T-cell (primary cell): ENCODE results near the gene WWC2. TPM values are rescaled to one million over a fixed set of nuclear protein-coding genes. Genes with fewer than 3 reads are reported as not detected.

ENCODE experiments used
- ATAC-seq, 4 experiments: fragments of 200-7000 bp in 3 of 4; fragments of 150-1000 bp in 1 of 4; cut with Tn5 transposase; replicated peaks in 1 of 4; 1 replicate in 3 of 4; 2 replicates in 1 of 4; pipeline ENCODE4 v1.10.0; 2021; ENCODE audit warnings: moderate library complexity in 3 of 4, mild to moderate bottlenecking in 2 of 4, moderate number of reproducible peaks in 1 of 4
- CTCF ChIA-PET, 2 donors: fragments of 300-600 bp; sonication (Branson Sonifier 250); formaldehyde crosslinking; loops; one replicate each; lab custom pipeline; 2022; ENCODE audit warnings: antibody characterized with exemption in 2 of 2; lab: Charles Lee
- POLR2A ChIA-PET, 2 donors: fragments of 300-600 bp; sonication (Branson Sonifier 250); formaldehyde crosslinking; loops; one replicate each; lab custom pipeline; 2022; ENCODE audit warnings: antibody characterized with exemption in 2 of 2; lab: Charles Lee
- DNase-seq, 35 experiments: peaks; one replicate each; pipeline versions ENCODE4 v3.0.0 to v3.0.0-alpha.2; 2013 to 2023
- H3K27ac ChIP-seq: one replicate; pipeline ENCODE4 v1.5.1; 2013; ENCODE audit warnings: low read length
- H3K27me3 ChIP-seq, 2 experiments: replicated peaks in 1 of 2; 1 replicate in 1 of 2; 2 replicates in 1 of 2; pipeline versions ENCODE4 v1.6.1 to v1.7.0; 2013; ENCODE audit warnings: low read length in 1 of 2, mixed read lengths in 1 of 2; ENCODE audit not compliant: control insufficient read depth in 2 of 2, insufficient read depth in 2 of 2; ENCODE audit errors: extremely low read depth in 1 of 2
- H3K36me3 ChIP-seq, 2 donors: 1 replicate in 1 of 2; 2 replicates in 1 of 2; pipeline versions ENCODE4 v1.6.1 to v1.7.0; 2013; ENCODE audit warnings: low read length in 1 of 2; ENCODE audit not compliant: control insufficient read depth in 2 of 2, insufficient read depth in 1 of 2; ENCODE audit errors: extremely low read depth in 1 of 2
- H3K4me1 ChIP-seq, 2 experiments: 1 replicate in 1 of 2; 2 replicates in 1 of 2; pipeline versions ENCODE4 v1.6.1 to v1.7.0; 2013; ENCODE audit warnings: low read length in 2 of 2, mixed read lengths in 1 of 2; ENCODE audit not compliant: insufficient read depth in 2 of 2, control insufficient read depth in 1 of 2; ENCODE audit errors: extremely low read depth in 1 of 2
- H3K4me3 ChIP-seq, 2 donors: 1 replicate in 1 of 2; 2 replicates in 1 of 2; pipeline versions ENCODE4 v1.5.1 to v1.7.0; 2013; ENCODE audit warnings: mild to moderate bottlenecking in 2 of 2, low read length in 1 of 2, moderate library complexity in 1 of 2; ENCODE audit not compliant: control insufficient read depth in 1 of 2; ENCODE audit errors: extremely low read depth in 1 of 2
- H3K9me3 ChIP-seq: 2 replicates; pipeline ENCODE4 v1.7.0; 2013
- H3K27ac Mint-ChIP-seq, 2 donors: one replicate each; pipeline ENCODE4 v1.8.0; 2020 to 2021; ENCODE audit warnings: mild to moderate bottlenecking in 2 of 2, mixed read lengths in 2 of 2
- H3K27me3 Mint-ChIP-seq, 2 donors: one replicate each; pipeline ENCODE4 v1.8.0; 2021 to 2022; ENCODE audit warnings: mixed read lengths in 2 of 2
- H3K36me3 Mint-ChIP-seq: one replicate; pipeline ENCODE4 v1.8.0; 2021; ENCODE audit warnings: mixed read lengths
- H3K4me1 Mint-ChIP-seq, 3 donors: one replicate each; pipeline ENCODE4 v1.8.0; 2020 to 2022; ENCODE audit warnings: mixed read lengths in 3 of 3, mild to moderate bottlenecking in 1 of 3
- H3K4me3 Mint-ChIP-seq, 3 donors: one replicate each; pipeline ENCODE4 v1.8.0; 2020 to 2022; ENCODE audit warnings: mild to moderate bottlenecking in 3 of 3, mixed read lengths in 3 of 3, moderate library complexity in 3 of 3
- H3K9me3 Mint-ChIP-seq, 3 donors: one replicate each; pipeline ENCODE4 v1.8.0; 2020 to 2022; ENCODE audit warnings: mixed read lengths in 3 of 3
- WGBS: methylation state at CpG from one replicate; pipeline ENCODE4 v1.1.5; 2013; ENCODE audit warnings: missing lambda C conversion rate; ENCODE audit not compliant: insufficient coverage; 5-methylcytosine and 5-hydroxymethylcytosine counted together
- total RNA-seq, 35 experiments: library from RNA in 6 of 35; stranded (reverse) in 6 of 35; fragments of 120-200 nt in 1 of 35; gene quantifications; one replicate each; pipeline versions ENCODE4 v1.2.1 to v1.2.4 and lab custom pipeline; 2013 to 2026

The WWC2 gene
- total RNA-seq, 5 donors from 2014 or later (not counting 1 experiment from before 2014, with no cell fraction given) = 5.0 to 9.1 (median 7.3) TPM

- POLR2A ChIA-PET = no interaction called here
- no peaks in the 10 kb centered on the region for H3K36me3 ChIP-seq
- no peak for DNase-seq
- Mint-ChIP-seq H3K36me3 (peaks cover 9% of the 10 kb centered on the region), H3K27ac (no peak overlapping the region), H3K4me3 (no peak overlapping the region), H3K27me3 (no peaks in the 10 kb centered on the region), H3K4me1 (no peaks in the 10 kb centered on the region), H3K9me3 (no peaks in the 10 kb centered on the region)
- no peak overlapping the region for H3K27ac ChIP-seq
- CTCF ChIA-PET = no interaction called here
- ATAC-seq = no peak
- WGBS = 71% methylated on average over 1 of the region's 2 CpGs
- no peak overlapping the region for H3K4me3 ChIP-seq
- no peaks in the 10 kb centered on the region for H3K27me3 ChIP-seq
- no peaks in the 10 kb centered on the region for H3K4me1 ChIP-seq
- no peaks in the 10 kb centered on the region for H3K9me3 ChIP-seq
Measured at GRCh38 chr4:183291070-183291469, 192.0 kb downstream of the WWC2 start.

GRCh38 chr4:183295711-183296110 lies 196.7 kb downstream of the WWC2 start:
- no peak overlapping the region for H3K4me3 ChIP-seq
- ATAC-seq (no peak), DNase-seq (no peak)
- H3K9me3 ChIP-seq = no peaks in the 10 kb centered on the region
- no peak overlapping the region for H3K27ac Mint-ChIP-seq
- no peaks in the 10 kb centered on the region for H3K27me3 ChIP-seq
- ChIA-PET CTCF (no interaction called here), POLR2A (no interaction called here)
- no peak overlapping the region for H3K4me3 Mint-ChIP-seq
- H3K36me3 ChIP-seq = no peaks in the 10 kb centered on the region
- WGBS = 90% methylated on average over 2 of the region's 10 CpGs
- H3K4me1 Mint-ChIP-seq = peaks cover 0 to 2% (median 0%) of the 10 kb centered on the region in 3 donors
- H3K27me3 Mint-ChIP-seq = no peaks in the 10 kb centered on the region
- no peak overlapping the region for H3K27ac ChIP-seq
- peaks cover 9% of the 10 kb centered on the region for H3K36me3 Mint-ChIP-seq
- no peaks in the 10 kb centered on the region for H3K9me3 Mint-ChIP-seq
- no peaks in the 10 kb centered on the region for H3K4me1 ChIP-seq

- DNase-seq (no peak), ATAC-seq (no peak)
- no peaks in the 10 kb centered on the region for H3K9me3 ChIP-seq
- ChIA-PET CTCF (interaction anchor here in 1 of 2 donors (0.5 to 0.9 kb wide), 2 partner anchors 129 to 227 kb away, joined by 3 read pairs; no protein-coding TSS in a partner anchor), POLR2A (no interaction called here)
- H3K27ac ChIP-seq = no peak overlapping the region
- H3K27me3 ChIP-seq = no peaks in the 10 kb centered on the region
- H3K36me3 ChIP-seq = no peaks in the 10 kb centered on the region
- Mint-ChIP-seq H3K4me3 (no peak overlapping the region), H3K4me1 (peaks cover 0 to 2% (median 0%) of the 10 kb centered on the region in 3 donors), H3K27ac (no peak overlapping the region), H3K9me3 (no peaks in the 10 kb centered on the region), H3K36me3 (peaks cover 5% of the 10 kb centered on the region), H3K27me3 (no peaks in the 10 kb centered on the region)
- WGBS = 100% methylated on average over 1 of the region's 3 CpGs
- no peak overlapping the region for H3K4me3 ChIP-seq
- H3K4me1 ChIP-seq = no peaks in the 10 kb centered on the region
Measured at GRCh38 chr4:183297675-183298074, 198.6 kb downstream of the WWC2 start.

GRCh38 chr4:183299464-183299863 lies 200.4 kb downstream of the WWC2 start:
- CTCF ChIA-PET = no interaction called here
- no peaks in the 10 kb centered on the region for H3K9me3 Mint-ChIP-seq

GRCh38 chr4:183300070-183300469 lies 201.0 kb downstream of the WWC2 start:
- Histone ChIP-seq H3K4me1 (no peaks in the 10 kb centered on the region), H3K27me3 (no peaks in the 10 kb centered on the region), H3K27ac (no peak overlapping the region), H3K9me3 (no peaks in the 10 kb centered on the region), H3K4me3 (no peak overlapping the region), H3K36me3 (no peaks in the 10 kb centered on the region)
- POLR2A ChIA-PET = no interaction called here
- no peak overlapping the region for H3K27ac Mint-ChIP-seq
- no peak overlapping the region for H3K4me3 Mint-ChIP-seq
- no peaks in the 10 kb centered on the region for H3K27me3 Mint-ChIP-seq
- peaks cover 5% of the 10 kb centered on the region for H3K36me3 Mint-ChIP-seq
- no peaks in the 10 kb centered on the region for H3K9me3 Mint-ChIP-seq
- ATAC-seq = no peak
- peaks cover 0 to 2% (median 0%) of the 10 kb centered on the region in 3 donors for H3K4me1 Mint-ChIP-seq
- DNase-seq = no peak
- 94% methylated on average over 5 of the region's 6 CpGs for WGBS
- CTCF ChIA-PET = interaction anchor here in 1 of 2 donors (0.6 kb wide), 1 partner anchor 10 kb away, joined by 3 read pairs; no protein-coding TSS in a partner anchor

More at GRCh38 chr4:183299464-183299863, 200.4 kb downstream of the WWC2 start:
- Mint-ChIP-seq H3K27ac (no peak overlapping the region), H3K4me1 (peaks cover 0 to 2% (median 0%) of the 10 kb centered on the region in 3 donors), H3K36me3 (peaks cover 5% of the 10 kb centered on the region), H3K27me3 (no peaks in the 10 kb centered on the region), H3K4me3 (no peak overlapping the region)
- Histone ChIP-seq H3K27ac (no peak overlapping the region), H3K9me3 (no peaks in the 10 kb centered on the region), H3K4me1 (no peaks in the 10 kb centered on the region), H3K4me3 (no peak overlapping the region), H3K27me3 (no peaks in the 10 kb centered on the region), H3K36me3 (no peaks in the 10 kb centered on the region)
- no CpG with 5 or more reads among the region's 2 CpGs for WGBS
- POLR2A ChIA-PET = no interaction called here
- ATAC-seq (no peak), DNase-seq (no peak)

- no peaks in the 10 kb centered on the region for H3K9me3 ChIP-seq
- Mint-ChIP-seq H3K36me3 (peaks cover 5% of the 10 kb centered on the region), H3K9me3 (no peaks in the 10 kb centered on the region), H3K27me3 (no peaks in the 10 kb centered on the region), H3K27ac (no peak overlapping the region), H3K4me3 (no peak overlapping the region), H3K4me1 (peaks cover 0 to 2% (median 0%) of the 10 kb centered on the region in 3 donors)
- H3K27me3 ChIP-seq = no peaks in the 10 kb centered on the region
- H3K4me3 ChIP-seq = no peak overlapping the region
- no peak for ATAC-seq
- no peak for DNase-seq
- CTCF ChIA-PET = interaction anchor here in 1 of 2 donors (0.6 kb wide), 1 partner anchor 46 kb away, joined by 4 read pairs; no protein-coding TSS in a partner anchor
- no peaks in the 10 kb centered on the region for H3K4me1 ChIP-seq
- H3K27ac ChIP-seq = no peak overlapping the region
- POLR2A ChIA-PET = no interaction called here
- no CpG with 5 or more reads among the region's 5 CpGs for WGBS
- H3K36me3 ChIP-seq = no peaks in the 10 kb centered on the region
Measured at GRCh38 chr4:183300655-183301054, 201.6 kb downstream of the WWC2 start.

GRCh38 chr4:183303301-183303700 lies 204.2 kb downstream of the WWC2 start:
- H3K36me3 Mint-ChIP-seq = peaks cover 2% of the 10 kb centered on the region
- H3K27ac Mint-ChIP-seq = no peak overlapping the region
- Histone ChIP-seq H3K4me3 (no peak overlapping the region), H3K27ac (no peak overlapping the region), H3K27me3 (no peaks in the 10 kb centered on the region), H3K4me1 (no peaks in the 10 kb centered on the region), H3K9me3 (no peaks in the 10 kb centered on the region), H3K36me3 (no peaks in the 10 kb centered on the region)
- WGBS = no CpG with 5 or more reads among the region's 4 CpGs
- no peak for DNase-seq
- CTCF ChIA-PET = no interaction called here
- no peaks in the 10 kb centered on the region for H3K9me3 Mint-ChIP-seq
- POLR2A ChIA-PET = no interaction called here
- no peaks in the 10 kb centered on the region for H3K27me3 Mint-ChIP-seq
- H3K4me1 Mint-ChIP-seq = peaks cover 0 to 2% (median 0%) of the 10 kb centered on the region in 3 donors
- no peak overlapping the region for H3K4me3 Mint-ChIP-seq
- no peak for ATAC-seq
